ENCODE data around the gene DMWD.
"Not testable (repeated sequence)": the region's sequence is repeated elsewhere in the genome, so short reads cannot be mapped to it uniquely, and the experiment has no call there.

The DMWD gene

DNA sequence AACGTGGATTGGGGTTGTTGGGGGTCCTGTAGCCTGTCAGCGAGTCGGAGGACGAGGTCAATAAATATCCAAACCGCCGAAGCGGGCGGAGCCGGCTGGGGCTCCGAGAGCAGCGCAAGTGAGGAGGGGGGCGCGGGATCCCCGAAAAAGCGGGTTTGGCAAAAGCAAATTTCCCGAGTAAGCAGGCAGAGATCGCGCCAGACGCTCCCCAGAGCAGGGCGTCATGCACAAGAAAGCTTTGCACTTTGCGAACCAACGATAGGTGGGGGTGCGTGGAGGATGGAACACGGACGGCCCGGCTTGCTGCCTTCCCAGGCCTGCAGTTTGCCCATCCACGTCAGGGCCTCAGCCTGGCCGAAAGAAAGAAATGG is 22.8 kb downstream of the DMWD start:
- DNase-seq (ENCODE audit: low read depth): no peak

DNA sequence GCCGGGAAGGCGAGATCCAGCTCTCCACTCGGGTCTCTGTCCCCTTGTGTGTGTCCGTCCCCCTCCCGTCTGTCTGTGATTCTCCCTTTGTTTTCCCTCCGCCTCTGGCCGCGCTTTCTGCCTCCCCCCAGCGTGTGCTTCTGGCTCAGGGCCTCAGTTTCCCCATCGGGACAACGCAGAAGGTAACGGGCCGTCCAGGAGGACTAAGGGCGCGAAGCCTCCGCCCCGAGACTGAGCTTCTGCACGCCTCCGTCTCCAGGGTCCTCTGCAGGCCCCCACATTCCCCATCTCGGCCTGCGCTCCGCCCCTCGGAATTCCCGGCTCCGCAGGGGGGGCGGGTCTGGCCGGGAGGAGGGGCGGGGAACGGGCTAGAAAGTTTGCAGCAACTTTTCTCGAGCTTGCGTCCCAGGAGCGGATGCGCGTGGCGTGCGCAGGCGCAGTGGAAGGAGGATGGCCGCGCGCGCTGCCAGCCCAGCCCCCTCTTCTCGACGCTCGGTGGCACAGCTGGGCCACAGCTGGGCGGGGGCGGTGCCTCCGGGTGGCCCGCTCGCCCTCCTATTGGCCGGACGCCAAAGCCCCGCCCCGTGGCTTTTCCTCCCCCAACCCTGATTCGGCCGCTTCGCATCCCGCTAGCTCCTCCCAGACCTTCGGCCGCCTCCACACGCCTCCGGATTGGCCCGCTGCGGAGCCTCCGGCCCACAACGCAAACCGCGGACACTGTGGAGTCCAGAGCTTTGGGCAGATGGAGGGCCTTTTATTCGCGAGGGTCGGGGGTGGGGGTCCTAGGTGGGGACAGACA is 23.5 kb downstream of the DMWD start, which contains the start of gene SIX5:
SIX5 (minus strand) TSS at position 269 of the 799 bp plus-strand sequence. CDS start 408 bp downstream, outside the sequence.
- DNase-seq (ENCODE audit: low read depth): peak; percentile 88

DNA sequence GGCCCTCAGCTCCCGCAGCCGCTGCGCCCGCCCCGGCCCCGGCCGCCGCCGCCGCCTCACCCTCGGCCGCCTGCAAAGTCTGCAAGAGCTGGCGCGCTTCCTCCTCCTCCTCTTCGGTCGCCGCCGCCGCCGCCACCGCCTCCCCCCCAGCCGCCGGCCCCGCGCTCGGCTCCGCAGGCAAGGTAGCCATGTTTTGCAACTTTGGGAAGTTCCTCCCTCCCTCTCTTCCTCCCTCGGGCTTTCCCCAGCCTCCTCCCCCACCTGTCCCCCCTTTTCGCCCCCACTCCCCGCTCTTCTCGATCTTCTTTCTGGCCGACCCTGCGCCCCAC is 24.0 kb downstream of the DMWD start:
- DNase-seq (ENCODE audit: low read depth): no peak

DNA sequence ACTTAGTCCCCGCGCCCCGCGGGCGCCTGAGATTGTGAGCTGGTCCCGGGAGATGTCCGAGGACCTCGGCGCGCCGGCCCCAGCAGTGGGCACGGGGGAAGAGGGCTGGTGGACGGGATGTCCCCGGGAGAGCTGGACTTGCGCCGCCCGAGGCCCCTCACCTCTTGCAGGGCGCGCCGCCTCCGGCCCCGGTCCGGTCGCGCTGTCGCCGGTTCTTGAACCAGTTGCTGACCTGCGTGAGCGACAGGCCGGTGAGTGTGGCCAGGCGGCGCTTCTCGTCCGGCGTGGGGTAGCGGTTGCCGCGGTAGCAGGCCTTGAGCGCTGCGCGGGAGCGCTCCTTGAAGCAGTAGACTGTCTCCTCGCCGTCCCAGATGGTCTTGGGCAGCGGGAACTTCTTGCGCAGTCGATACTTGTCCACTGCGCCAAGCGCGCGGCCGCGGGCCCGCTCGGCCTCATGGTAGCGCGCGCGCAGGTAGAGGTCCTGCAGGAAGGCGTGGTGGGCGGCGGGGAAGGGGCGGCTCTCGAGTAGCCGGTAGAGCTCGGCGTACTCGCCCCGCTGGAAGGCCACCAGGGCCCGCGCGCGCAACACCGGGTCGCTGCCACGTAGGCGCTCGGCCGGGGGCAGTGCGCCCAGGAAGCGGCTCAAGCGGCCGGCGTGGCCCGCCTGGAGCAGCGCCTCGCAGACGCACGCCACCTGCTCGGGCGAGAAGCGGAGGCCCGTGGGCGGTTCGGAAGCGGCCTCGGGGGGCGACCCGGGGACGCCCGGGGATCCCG is 24.6 kb downstream of the DMWD start:
- no peak for DNase-seq (ENCODE audit: low read depth)

DNA sequence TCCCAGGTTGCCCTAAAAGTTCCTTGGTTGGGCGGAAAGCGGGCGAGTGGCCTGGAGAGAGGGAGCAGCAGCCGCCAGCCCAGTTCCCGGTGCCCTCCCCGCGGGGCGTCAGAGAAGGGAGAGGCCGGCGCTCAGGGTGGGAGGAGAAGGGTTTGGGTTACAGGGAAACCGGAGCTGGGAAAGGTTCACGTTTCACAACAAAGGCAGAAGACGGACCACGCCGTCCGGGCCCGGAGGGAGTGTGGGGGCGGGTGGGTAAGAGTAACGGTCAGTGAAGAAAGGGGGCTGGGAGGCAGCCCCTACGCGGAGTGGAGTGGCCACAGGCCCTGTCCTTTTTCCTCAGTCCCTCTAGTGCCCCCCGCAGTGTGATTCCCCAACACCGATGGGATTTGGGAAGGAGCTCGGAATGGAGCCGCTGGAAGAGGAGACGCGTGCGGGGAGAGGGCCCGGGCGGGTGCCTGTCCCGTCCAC is 25.2 kb downstream of the DMWD start:
- no peak for DNase-seq (ENCODE audit: low read depth)

DNA sequence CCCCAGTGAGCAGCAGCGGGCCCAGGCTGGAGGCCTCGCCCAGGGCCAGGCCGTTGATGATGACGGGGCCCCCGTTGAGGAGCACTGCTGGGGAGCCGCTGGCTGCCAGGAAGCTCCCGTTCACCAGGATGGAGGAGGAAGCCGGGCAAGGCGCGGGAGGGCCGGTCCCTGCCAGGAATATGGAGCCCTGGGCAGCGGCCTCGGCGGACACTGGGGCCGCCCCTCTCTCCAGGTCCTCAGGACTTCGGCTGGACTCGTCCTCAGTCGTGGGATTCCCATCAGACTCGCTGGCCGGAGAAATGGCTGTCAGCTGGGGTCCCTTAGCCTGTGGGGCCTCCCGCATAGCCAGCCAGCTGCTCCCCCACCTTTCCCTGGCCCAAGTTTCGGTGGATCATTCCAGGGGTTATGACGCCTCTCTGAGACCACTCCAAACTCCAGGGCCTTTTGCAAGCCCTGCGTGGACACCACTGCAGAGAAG is 25.7 kb downstream of the DMWD start:
- no peak for DNase-seq (ENCODE audit: low read depth)

DNA sequence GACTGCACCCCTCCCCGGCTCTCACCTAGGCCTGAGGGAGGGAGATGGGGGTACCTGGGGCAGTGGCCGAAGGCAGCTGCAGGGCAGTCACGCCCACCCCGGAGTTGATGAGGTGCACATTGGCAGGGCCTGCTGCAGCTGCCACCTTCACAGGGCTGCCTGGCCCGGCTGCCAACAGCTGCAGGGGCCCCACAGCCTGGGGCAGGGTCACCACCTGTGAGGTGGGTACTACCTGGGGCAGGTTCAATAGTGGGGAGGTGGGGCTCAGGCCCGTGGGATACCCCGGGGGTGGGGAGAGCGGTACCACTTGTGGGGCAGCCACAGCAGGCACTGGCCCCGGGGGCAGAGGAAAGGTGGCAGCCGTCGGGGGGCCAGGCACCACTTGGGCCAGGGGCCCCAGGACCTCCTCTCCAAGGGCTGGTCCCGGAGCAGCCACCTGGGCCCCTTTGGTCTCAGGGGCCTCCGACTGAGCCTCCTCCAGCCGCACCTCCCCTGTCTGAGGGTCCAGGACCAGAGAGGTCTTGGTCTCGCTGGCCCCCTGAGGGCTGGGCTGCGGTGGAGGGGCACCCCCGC is 26.3 kb downstream of the DMWD start:
- no peak for DNase-seq (ENCODE audit: low read depth)

DNA sequence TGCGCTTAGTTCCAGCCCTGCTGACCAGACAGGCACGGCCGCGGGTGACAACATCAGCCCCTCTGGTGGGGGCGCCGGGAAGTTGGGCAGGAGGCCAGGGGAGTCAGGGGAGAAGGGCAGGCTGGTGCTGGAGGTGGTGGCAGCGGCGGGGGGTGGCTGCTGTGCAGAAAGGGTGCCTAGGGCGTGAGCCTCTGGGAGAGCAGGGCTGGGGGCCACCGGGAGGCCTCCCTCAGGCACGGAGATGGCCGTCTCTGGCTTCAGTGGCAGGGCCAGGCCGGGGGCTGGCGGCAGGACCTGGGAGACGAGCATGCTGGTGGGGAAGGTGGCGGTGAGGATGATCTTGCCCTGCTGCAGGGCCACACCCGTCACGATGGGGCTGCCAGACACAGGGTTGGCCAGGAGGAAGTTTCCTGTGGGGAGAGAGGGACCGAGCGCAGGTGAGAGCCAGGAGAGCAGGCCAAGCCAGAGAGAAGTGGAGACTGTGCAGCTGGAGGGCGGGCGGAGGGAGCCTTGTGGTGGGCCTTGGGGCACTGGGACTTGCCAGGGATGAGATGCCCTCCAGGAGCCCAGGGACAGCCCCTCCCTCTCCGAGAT is 26.8 kb downstream of the DMWD start:
- no peak for DNase-seq (ENCODE audit: low read depth)

DNA sequence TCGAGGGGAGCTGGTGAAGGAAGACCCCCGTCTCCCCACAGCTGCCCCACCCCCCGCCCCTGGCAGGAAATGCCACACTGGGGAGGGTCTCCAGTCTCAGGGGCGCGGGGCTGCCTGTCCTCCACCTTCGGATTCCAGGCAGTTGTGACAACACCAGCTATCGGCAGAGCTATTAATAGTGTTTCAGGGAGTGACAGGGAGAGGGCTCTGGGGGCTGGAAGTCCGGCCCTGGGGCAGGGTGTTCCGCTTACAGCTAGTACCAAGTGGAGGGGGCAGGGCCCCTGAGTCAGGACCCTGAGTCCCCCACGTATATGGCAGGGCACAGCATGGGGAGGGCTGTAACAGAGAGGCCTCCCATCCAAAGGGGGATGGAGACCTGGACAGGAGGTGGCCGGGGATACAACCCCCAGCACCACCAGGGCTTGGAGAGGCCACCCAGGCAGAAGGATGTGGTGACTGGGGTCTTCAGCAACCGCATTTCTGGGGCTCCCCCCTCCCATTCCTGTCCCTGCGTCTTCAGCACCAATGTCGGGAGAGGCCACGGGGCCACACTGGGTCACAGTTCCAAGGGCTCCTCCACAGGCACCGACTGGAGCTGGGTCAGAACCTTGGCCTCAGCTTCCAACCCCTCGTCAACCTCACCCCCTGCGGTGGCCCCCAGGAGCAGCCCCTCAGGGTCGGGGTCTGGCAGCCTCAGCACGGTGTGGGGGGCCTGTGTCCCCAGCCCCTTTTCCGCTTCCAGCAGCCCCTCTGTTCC is 27.5 kb downstream of the DMWD start:
- DNase-seq (ENCODE audit: low read depth): no peak

DNA sequence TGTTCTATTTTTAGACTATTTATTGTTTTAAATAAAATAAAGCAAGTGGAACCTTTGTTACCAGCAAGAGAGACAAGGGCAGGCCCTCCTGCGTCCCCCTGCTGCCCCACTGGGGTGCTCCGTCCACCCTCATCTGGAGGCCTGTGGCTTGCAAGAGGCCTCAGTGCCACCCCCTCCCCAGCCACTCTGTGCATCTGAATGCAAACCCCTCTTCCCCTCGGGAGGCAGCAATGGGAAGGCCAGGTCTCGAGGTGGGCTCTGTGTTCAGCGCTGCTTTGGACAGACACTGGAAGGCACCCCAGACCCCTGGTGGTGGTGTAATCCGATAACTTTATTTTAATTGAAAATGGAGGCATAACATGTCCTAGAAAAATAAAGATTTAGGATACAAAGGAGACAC is 28.2 kb downstream of the DMWD start:
- DNase-seq (ENCODE audit: low read depth): no peak

DNA sequence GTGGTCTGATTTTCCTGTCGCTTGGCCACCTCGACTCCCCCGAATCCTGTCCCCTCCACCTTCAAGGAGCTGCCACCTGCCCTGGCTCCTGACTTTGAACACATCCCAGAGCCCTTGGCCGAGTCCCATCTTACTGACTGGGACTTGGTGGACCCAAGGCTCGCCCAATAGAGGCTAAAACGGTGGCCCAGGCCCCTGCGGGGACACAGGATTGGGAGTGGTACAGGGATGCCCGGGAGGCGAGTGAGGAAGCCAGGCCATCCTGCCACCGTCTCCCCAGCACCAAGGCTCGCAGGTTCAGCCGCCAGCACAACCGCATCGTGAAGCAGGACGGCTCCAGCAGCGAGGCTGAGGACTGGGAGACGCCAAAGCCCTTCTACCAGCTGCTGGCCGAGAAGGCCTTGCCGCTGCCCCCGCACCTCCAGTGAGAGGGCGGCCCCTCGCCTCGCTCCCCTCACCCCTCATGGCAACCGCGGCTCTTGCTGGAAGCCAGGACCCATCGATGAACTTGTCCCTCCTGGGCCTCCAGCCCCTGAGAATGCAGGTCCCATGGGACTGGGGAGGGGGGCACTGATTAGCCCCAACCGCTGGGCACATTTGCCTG is 28.9 kb downstream of the DMWD start:
- DNase-seq (ENCODE audit: low read depth): no peak

DNA sequence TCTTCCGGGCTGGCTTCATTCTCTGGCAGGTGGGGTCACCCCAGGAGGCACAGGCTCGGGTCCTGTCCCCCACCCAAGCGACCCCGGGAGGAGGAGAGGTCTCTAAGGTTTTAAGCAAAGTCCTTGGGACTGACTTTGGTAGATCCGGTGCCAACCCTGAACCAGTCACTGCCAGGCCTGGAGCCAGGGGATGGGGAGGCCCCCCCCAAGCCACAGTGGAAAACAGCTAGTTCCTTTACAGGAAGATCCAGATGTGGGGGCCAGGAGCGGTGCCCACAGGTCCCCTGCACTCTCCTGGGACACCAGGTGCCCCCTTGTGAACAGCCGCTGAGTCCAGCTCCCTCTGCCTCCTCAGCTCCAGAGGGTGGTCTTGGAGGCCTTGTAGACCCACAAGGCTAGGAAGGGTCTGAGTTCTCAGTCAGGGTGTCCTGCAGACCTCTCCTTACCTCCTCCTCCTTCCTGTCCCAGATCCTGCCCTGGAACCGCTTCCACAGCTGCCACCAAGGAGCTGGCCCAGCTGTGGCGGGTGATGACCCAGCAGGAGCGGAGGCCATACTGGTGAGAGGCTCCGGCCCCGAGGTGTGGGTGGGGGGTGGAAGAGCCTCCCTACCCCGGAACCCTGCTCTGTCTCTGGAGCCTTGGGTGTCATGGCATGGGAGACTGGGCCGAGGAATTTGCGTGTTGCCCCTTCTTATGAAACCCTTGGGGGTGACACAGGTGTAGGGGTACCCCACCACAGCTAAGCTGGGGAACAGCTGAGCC is 29.6 kb downstream of the DMWD start:
- no peak for DNase-seq (ENCODE audit: low read depth)

DNA sequence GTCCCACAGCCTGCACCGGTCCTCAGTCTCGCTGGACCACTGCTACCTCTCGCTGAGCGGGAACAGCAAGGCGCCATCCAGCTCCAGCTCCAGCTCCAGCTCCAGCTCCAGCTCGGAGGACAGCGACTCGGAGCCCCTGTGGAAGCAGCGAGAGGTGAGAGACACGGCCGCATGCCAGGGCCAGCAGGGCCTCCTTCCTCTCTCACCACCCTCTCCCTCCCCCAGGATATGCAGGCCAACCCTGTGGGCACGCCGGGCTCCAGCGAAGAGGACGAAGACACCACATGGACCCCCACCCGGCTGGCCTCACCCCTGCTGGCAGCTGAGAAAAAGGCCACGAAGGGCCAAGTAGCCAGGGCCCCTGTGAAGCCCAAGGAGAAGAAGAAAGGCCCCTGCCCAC is 30.9 kb downstream of the DMWD start:
- no peak for DNase-seq (ENCODE audit: low read depth)

DNA sequence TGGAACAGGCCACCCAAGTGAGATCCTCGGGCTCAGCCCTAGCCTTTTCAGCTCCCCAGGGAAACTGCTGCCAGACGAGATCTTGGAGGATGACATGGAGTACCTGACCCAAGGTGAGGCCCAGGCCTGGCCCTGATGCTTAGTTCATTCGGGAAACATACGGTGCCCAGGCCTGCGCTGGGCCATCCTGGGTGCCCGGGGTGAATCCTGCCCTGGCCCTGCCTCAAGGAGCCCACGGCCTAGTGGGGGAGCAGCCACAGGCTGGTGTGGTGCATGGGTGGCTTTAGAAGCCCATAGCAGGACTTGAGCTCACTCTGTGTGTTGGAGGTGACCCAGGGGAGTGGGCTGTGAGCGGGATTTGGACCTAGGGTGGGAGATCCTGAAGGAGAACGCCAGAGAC is 33.7 kb downstream of the DMWD start:
- DNase-seq (ENCODE audit: low read depth): no peak

DNA sequence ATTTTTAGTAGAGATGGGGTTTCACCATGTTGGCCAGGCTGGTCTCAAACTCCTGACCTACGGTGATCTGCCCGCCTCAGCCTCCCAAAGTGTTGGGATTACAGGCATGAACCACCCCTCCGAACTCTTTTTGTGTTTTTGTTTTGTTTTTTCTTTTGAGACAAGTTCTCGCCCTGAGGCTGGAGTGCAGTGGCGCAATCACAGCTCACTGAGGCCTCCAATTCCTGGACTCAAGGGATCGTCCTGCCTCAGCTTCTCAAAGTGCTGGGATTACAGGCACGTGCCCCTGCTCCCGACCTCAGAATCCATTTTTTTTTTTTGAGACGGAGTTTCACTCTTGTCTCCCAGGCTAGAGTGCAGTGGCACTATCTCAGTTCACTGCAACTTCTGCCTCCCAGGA is 35.0 kb downstream of the DMWD start:
- DNase-seq (ENCODE audit: low read depth): no peak

DNA sequence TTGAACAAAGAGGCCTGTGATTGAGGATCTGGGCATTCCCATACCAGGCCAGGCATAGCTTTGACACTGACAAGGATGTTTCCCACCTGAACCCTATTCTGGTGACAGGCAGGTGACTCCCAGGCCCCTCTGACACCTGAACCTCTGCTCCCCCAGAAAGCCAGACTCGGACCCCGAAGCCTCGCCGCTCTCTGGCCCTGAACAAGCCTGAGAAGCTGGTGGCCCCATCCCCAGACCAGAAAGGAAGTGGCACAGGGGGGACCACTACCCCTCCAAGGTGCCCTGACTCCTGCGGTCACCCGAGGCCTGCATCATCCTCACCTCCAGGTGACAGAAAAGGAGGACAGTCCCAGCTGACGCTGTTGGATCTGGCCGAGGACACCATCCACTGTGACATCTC is 38.3 kb downstream of the DMWD start:
- no peak for DNase-seq (ENCODE audit: low read depth)

DNA sequence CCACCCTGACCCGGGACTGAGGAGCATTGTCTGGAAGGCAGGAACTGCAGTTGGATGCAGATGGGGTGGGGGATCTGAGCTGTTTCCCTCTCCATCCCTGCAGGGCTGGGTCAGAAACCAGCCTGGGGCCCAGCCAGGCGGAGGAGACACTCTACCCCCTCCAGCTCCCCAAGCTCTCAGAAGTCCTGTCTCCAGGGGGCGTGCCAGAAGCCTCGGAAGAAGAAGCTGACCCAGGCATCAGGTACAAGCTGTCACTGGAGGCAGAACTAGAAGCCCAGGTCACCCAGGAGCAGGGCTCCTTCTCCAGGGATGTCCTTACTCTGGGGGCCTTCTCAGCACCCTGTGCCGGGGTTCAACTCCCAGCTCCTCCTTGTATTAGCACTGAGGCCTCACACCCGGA is 39.1 kb downstream of the DMWD start:
- DNase-seq (ENCODE audit: low read depth): no peak

DNA sequence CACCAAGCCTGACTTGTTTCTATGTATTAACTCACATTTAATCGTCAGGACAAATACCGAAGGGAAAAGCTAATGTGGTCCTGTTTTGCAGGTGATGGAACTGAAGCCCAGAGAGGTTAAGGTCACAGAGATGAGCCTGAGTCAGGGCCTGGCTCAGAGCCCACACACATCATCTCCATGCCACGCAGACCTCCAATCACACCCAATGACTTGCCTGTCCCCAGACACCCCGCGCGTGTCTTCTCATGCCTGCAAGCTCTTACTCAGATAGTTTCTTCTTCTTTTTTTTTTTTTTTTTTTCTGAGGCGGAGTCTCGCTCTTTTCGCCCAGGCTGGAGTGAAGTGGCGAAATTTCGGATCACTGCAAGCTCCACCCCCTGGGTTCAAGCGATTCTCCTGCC is 40.0 kb downstream of the DMWD start:
- DNase-seq (ENCODE audit: low read depth): no peak

DNA sequence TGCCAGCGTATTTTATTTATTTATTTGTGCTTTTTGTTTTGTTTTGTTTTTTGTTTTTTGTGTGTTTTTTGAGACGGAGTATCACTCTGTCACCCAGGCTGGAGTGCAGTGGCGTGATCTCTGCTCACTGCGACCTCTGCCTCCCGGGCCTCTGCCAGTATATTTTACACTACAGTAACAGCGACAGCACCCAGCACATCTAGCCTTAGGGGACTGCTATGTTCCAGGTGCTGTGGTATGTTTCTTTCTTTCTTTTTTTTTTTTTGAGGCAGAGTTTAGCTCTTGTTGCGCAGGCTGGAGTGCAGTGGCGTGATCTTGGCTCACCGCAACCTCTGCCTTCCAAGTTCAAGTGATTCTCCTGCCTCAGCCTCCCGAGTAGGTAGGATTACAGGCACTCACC is 41.2 kb downstream of the DMWD start:
- not testable (repeated sequence) for DNase-seq (ENCODE audit: low read depth)

DNA sequence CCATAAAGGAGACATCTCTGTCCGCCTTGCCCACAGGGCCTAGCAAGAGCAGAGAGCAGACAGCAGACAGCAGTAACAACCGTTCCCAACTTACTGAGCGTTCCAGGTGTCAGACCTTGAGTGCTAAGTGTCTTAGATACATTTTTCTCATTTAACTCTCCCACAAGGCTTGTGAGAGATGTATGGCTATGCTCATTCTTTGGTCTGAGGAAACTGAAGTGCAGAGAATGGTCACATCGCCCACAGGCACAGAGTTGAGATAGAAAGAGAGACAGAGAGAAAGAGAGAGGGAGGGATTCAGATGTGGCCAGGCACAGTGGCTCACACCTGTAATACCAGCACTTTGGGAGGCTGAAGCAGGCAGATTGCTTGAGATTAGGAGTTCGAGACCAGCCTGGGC is 45.1 kb downstream of the DMWD start:
- DNase-seq (ENCODE audit: low read depth): no peak

DNA sequence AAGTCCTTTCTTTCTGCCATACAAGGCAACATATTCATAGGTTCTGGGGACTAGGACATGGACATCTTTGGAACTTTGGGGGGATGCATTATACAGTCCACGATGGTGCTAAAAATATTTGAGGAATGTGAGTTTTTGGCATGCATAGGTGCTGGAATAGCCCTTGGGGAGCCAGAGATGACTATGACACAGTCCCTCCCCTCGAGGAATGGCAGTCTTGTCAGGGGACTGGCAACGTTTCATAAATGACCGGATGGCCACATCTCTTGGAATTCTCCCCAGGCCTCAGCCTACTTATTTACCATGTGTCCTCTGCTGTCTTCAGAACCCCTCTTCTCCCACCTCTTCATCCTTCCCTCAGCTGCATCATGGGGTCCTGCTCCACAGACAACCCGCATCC is 45.8 kb downstream of the DMWD start:
- DNase-seq (ENCODE audit: low read depth): no peak
